ENCODE results near the gene PSMD11.

DNA sequence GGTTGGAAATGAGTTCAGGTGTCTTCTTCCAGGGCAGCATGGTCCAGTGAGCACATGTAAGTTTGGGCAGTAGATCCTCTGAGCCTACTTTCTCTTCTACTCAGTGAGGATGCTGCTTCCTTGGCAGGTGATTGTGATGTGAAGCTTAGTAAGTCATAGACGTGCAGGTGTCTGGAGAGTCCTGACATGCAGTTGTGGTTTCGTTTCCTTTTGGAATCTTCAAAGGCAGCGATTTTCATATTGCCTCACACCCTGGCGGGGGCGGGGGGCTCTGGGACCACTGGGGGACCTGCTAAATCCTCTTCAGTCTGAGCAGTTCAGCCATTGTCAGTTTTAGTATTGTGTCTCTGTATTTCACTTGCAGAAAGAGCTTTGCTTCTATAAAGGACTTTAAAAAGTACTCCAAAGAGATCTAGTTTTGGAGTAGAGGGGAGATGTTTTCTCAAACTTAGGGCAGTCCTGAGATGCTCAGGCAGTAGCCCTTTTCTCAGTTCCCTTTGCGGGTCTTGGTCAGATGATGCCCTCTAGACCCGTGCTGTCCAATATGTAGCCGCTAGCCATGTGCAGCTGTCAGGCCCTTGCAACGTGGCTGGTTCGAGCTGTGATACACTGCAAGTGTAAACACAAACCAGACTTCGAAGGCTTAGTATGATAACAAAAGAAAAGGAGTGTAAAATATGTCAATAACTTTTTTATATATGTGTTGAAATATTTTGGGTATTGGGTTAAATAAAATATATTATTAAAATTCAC lies 38.4 kb downstream of the PSMD11 start:
- TF ChIP-seq, protein P1, sequence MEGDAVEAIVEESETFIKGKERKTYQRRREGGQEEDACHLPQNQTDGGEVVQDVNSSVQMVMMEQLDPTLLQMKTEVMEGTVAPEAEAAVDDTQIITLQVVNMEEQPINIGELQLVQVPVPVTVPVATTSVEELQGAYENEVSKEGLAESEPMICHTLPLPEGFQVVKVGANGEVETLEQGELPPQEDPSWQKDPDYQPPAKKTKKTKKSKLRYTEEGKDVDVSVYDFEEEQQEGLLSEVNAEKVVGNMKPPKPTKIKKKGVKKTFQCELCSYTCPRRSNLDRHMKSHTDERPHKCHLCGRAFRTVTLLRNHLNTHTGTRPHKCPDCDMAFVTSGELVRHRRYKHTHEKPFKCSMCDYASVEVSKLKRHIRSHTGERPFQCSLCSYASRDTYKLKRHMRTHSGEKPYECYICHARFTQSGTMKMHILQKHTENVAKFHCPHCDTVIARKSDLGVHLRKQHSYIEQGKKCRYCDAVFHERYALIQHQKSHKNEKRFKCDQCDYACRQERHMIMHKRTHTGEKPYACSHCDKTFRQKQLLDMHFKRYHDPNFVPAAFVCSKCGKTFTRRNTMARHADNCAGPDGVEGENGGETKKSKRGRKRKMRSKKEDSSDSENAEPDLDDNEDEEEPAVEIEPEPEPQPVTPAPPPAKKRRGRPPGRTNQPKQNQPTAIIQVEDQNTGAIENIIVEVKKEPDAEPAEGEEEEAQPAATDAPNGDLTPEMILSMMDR (IDR thresholded peaks at IDR 0.05; ENCODE audit: insufficient read depth, low read length, poor library complexity, severe bottlenecking): no peak
- no peak for TF ChIP-seq EZH2phosphoT487 (conservative IDR thresholded peaks at IDR 0.05; ENCODE audit: low read length)
